ENCODE results near the gene WWOX. TPM values are rescaled to one million over a fixed set of nuclear protein-coding genes. Genes with fewer than 3 reads are reported as not detected.

WWOX gene
- total RNA-seq, 2 donors from 2014 or later = 33.8 to 82.5 TPM

GRCh38 chr16:78306361-78306760 is 206.9 kb downstream of the WWOX start:
- Histone ChIP-seq H3K9me3 (no peaks in the 10 kb centered on the region), H3K4me1 (ENCODE audit: control insufficient read depth in 1 of 2, low read depth in 2 of 2) (no peaks in the 10 kb centered on the region), H3K27ac (no peak overlapping the region), H3K27me3 (replicated peaks; ENCODE audit: insufficient read depth) (no peaks in the 10 kb centered on the region), H3K4me3 (no peak overlapping the region), H3K36me3 (no peaks in the 10 kb centered on the region)
- no peak for TF ChIP-seq CTCF (IDR thresholded peaks at IDR 0.05)
- ATAC-seq (ENCODE audit: insufficient number of reproducible peaks, low FRiP score, low read depth) = no peak
- DNase-seq (ENCODE audit: low spot score) = no peak

GRCh38 chr16:78307824-78308528 is 208.5 kb downstream of the WWOX start:
- ATAC-seq (ENCODE audit: insufficient number of reproducible peaks, low FRiP score, low read depth) (no peak), DNase-seq (ENCODE audit: low spot score) (no peak)
- no peak overlapping the region for H3K27ac ChIP-seq
- no peaks in the 10 kb centered on the region for H3K9me3 ChIP-seq
- no peaks in the 10 kb centered on the region for H3K36me3 ChIP-seq
- no peaks in the 10 kb centered on the region for H3K4me1 ChIP-seq (ENCODE audit: control insufficient read depth in 1 of 2, low read depth in 2 of 2)
- no peak for TF ChIP-seq CTCF (IDR thresholded peaks at IDR 0.05)
- no peaks in the 10 kb centered on the region for H3K27me3 ChIP-seq (replicated peaks; ENCODE audit: insufficient read depth)
- no peak overlapping the region for H3K4me3 ChIP-seq

- no peak overlapping the region for H3K4me3 ChIP-seq
- no peaks in the 10 kb centered on the region for H3K36me3 ChIP-seq
- no peak for ATAC-seq (ENCODE audit: insufficient number of reproducible peaks, low FRiP score, low read depth)
- no peak for TF ChIP-seq CTCF (IDR thresholded peaks at IDR 0.05)
- no peaks in the 10 kb centered on the region for H3K27me3 ChIP-seq (replicated peaks; ENCODE audit: insufficient read depth)
- no peaks in the 10 kb centered on the region for H3K4me1 ChIP-seq (ENCODE audit: control insufficient read depth in 1 of 2, low read depth in 2 of 2)
- H3K9me3 ChIP-seq = no peaks in the 10 kb centered on the region
- H3K27ac ChIP-seq = no peak overlapping the region
- no peak for DNase-seq (ENCODE audit: low spot score)
Observed at GRCh38 chr16:78309763-78310162, 210.3 kb downstream of the WWOX start.

GRCh38 chr16:78310196-78310595 is 210.7 kb downstream of the WWOX start:
- H3K27ac ChIP-seq = no peak overlapping the region
- no peaks in the 10 kb centered on the region for H3K9me3 ChIP-seq
- DNase-seq (ENCODE audit: low spot score) = no peak
- no peaks in the 10 kb centered on the region for H3K36me3 ChIP-seq
- TF ChIP-seq CTCF (IDR thresholded peaks at IDR 0.05) = no peak
- no peak for ATAC-seq (ENCODE audit: insufficient number of reproducible peaks, low FRiP score, low read depth)
- no peak overlapping the region for H3K4me3 ChIP-seq
- no peaks in the 10 kb centered on the region for H3K27me3 ChIP-seq (replicated peaks; ENCODE audit: insufficient read depth)
- no peaks in the 10 kb centered on the region for H3K4me1 ChIP-seq (ENCODE audit: control insufficient read depth in 1 of 2, low read depth in 2 of 2)

- ATAC-seq (ENCODE audit: insufficient number of reproducible peaks, low FRiP score, low read depth) = no peak
- H3K27ac ChIP-seq = no peak overlapping the region
- H3K4me3 ChIP-seq = no peak overlapping the region
- TF ChIP-seq CTCF (IDR thresholded peaks at IDR 0.05) = no peak
- H3K4me1 ChIP-seq (ENCODE audit: control insufficient read depth in 1 of 2, low read depth in 2 of 2) = no peaks in the 10 kb centered on the region
- DNase-seq (ENCODE audit: low spot score) = no peak
- no peaks in the 10 kb centered on the region for H3K27me3 ChIP-seq (replicated peaks; ENCODE audit: insufficient read depth)
- H3K9me3 ChIP-seq = no peaks in the 10 kb centered on the region
- no peaks in the 10 kb centered on the region for H3K36me3 ChIP-seq
Observed at GRCh38 chr16:78310990-78311561, 211.6 kb downstream of the WWOX start.
